Gastroesophageal sphincter (tissue), 3 donors: ENCODE results near the gene SPEG.

Source experiments
- CTCF ChIP-seq, 4 experiments: fragments of 200-600 bp in 2 of 4; fragments of 450-650 bp in 2 of 4; sonication (generic) in 1 of 4; IDR thresholded peaks; one replicate each; pipeline ENCODE4 v1.5.1; 2017 to 2019; ENCODE audit warnings: antibody characterized with exemption in 4 of 4, mild to moderate bottlenecking in 2 of 4, moderate library complexity in 2 of 4
- EP300 ChIP-seq: sonication (generic); formaldehyde crosslinking; IDR thresholded peaks from one replicate; pipeline ENCODE4 v1.6.1; 2017; ENCODE audit warnings: antibody characterized with exemption, mild to moderate bottlenecking
- POLR2A ChIP-seq, 2 donors: fragments of 450-650 bp; IDR thresholded peaks; one replicate each; pipeline ENCODE4 v1.6.1; 2017; ENCODE audit warnings: antibody characterized with exemption in 2 of 2, mild to moderate bottlenecking in 2 of 2, moderate library complexity in 1 of 2
- POLR2AphosphoS5 ChIP-seq: sonication (generic); formaldehyde crosslinking; IDR thresholded peaks from one replicate; pipeline ENCODE4 v1.6.1; 2017; ENCODE audit warnings: antibody characterized with exemption

- no peak for TF ChIP-seq EP300
- TF ChIP-seq CTCF (IDR thresholded peaks at IDR 0.05): no peak
- TF ChIP-seq POLR2AphosphoS5: no peak
- no peak for TF ChIP-seq POLR2A (IDR thresholded peaks at IDR 0.05)
These were observed 27.7 kb downstream of the SPEG start for GRCh38 chr2:219462349-219462748.
